Measurements from ENCODE around the gene IPMK. TPM values are rescaled to one million over a fixed set of nuclear protein-coding genes. Genes with fewer than 3 reads are reported as not detected.

IPMK gene
- total RNA-seq, result 10.3 and 11.0 TPM in 2 replicates

DNA sequence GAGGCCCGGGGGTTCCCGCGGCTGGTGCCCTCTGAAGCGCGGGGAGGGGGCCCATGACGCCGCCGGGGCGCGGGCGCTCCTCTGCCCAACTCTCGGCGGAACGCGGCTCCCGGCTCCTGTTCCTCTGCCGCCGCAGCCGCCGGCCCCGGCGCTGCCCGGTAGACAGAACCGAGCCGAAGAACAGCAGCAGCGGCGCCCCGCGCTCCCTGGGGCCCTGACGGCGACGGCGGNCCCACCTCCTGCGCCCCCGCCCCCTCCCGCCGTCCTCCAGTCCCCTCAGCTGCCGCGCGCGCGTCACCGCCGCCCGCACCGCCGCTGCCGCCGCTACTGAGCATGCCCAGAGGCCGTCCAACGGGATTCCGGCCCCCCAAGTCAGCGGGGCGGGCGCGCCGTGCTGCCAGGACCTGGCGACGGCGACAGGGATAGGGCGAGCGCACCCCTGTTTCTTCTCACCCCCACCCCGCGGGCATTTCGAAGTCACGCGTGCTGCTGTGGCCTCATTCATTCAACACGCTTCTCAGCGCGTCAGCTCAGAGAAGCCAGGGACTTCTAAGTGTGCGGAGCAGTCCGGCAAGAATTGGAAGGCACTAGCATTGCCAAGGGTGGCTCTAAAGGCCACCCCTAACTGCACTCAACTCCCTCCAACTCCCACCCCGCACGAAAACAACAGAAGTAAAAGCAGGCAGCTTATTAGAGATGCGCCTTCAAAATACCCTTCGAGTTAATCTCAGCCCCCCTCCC is at the start of gene IPMK:
IPMK (minus strand) TSS at position 182 of the 741 bp plus-strand sequence. CDS start 283 bp downstream, outside the sequence.
- DNase-seq (ENCODE audit: low read depth, low spot score), result no peak

DNA sequence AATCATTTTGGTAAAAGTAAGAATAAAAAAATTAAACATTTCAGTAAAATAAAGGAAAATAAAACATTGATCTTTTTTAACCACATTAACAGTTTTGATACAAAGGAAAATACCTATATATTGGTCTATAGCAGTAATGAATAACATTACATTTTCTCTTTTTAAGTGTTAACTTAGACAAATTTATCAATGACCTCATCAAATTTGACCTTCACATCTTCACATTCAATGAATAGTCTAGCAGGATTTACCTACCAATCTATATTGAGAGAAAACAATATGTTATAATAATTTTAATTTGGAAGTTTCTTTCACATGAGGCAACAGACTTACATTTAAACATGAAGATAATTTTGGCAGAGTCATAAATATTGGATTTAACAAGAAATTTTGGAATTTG is 49.2 kb upstream of the IPMK start:
- DNase-seq (ENCODE audit: low read depth, low spot score), result no peak

DNA sequence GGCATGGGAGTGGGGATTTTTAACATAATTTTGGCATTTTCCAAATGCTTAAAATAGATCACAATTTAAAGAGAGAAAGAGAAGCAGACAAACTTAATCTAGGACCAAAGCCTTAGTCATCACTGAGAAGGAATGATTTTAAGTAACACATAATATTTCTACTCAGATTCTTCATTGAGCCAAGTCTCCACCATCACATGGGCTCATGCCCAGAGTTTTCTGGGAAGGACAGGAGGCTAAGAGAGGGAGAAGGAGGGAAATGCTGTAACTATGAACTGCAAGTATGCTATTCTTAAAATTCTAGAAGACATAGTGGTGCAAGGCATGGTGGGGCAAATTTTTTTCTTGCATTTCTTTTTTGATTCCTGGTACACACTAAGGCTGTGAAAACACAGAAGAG is 43.3 kb upstream of the IPMK start:
- no peak for DNase-seq (ENCODE audit: low read depth, low spot score)

DNA sequence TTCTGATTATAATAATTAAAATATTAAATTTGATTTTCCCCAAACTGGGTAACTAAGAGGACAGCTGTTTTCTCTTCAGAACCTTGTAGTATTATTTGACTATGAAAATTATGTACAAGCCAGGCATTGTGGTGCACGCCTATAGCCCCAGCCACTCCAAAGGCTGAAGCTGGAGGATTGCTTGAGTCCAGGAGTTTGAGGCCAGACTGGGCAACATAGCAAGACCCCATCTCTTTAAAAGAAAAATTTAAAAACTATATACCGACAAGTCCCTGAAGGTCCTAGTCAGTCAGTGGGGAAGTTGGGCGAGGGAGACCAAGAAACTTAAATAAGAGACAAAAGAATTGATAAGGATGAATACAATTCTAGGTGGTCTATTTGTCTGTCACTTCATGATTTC is 40.0 kb upstream of the IPMK start:
- no peak for DNase-seq (ENCODE audit: low read depth, low spot score)

DNA sequence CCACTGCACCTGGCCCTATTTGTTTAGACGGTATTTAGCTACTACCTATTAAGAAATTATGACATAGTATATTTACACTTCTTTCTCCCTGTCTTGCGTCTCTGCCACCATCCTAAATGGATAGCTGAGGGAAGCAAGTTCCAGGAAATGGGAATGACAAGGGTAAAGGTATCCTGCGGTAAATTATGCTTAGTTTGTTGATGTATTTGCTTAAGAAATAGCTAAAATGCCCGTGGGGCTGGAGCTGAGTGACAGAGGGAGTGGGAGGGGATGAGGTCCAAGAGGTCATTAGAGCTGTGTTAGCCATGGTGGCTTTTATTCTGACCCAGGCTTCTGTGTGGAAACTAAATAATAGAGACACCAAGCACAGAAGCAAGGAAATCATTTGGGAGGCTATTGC is 38.1 kb upstream of the IPMK start:
- no peak for DNase-seq (ENCODE audit: low read depth, low spot score)

DNA sequence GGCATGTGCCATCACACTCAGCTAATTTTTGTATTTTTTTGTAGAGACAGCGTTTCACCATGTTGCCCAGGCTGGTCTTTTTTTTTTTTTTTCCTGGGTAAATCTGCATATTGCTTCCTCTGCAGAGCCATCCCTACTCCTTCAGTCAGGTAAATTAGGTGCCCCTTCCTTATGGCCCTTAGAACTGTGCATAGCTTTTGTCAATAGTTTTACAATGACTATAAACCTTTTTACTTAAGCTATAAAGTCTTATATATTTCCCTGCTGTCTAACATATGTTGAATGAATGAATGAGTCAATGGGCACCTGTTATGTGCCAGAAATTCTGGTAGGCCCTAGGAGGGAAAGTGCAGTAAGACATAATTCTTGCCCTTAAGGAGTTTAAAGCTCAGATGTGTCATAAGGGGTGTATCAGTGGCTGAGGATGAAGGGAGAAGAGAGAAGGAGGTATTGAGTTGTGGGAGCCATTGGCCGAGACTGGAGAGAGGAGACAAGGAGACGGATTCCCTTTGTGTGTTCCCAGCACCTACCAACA is 36.5 kb upstream of the IPMK start:
- DNase-seq (ENCODE audit: low read depth, low spot score), result no peak

DNA sequence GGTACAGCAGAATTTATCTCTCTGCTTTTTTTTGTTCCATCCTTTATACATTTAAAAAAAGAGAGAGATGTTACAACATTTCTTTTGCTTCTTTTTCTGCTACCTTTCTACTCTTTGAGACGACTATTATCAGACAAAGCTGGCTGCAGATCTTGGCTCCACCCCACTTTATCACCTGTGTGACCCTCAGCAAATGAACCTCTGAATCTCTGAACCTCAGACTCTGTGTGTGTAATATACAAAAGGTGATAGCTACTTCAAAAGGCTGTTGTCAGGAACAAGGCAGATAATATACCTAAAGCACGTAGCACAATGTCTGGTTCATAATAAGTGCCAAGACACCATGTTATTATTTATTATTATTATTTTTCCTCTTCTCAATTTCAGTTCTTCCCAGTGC is 34.6 kb upstream of the IPMK start:
- DNase-seq (ENCODE audit: low read depth, low spot score), result no peak

DNA sequence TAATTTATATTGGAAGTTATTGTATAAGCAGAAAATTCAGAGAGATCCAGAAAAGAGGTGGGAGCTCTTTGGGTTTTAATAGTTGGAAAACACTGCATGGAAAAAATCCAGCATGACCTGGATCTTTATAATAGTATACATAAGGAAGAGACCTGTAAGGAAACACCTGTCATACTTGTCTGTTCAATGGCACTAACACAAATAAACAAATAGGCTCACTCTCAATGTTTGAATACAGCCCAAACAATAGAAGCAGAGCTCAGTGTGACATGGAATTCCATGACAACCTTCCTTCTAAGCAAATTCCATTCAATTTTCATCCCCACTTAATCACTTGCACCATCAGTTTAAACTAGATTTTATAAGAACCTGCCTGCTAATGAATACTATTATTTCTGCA is 33.0 kb upstream of the IPMK start:
- no peak for DNase-seq (ENCODE audit: low read depth, low spot score)

DNA sequence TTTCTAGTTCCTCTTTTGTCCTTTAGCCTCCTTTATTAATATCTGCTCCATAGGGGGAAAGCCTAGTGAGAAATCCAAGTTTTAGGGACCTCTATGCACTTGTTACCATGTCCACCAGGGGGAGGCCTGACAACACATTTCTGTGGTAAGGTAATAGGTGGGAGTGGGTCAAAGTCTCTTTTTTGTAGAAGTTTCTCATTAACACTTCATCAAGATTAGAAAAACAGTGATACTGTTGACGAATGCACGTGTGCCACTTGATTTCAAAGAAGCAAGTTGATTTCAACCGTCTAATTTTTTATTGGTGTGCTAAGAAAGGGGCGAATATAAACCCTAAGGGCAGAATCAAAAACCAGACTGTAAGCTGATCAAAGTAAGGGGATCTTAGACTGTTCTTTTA is 31.9 kb upstream of the IPMK start:
- no peak for DNase-seq (ENCODE audit: low read depth, low spot score)

DNA sequence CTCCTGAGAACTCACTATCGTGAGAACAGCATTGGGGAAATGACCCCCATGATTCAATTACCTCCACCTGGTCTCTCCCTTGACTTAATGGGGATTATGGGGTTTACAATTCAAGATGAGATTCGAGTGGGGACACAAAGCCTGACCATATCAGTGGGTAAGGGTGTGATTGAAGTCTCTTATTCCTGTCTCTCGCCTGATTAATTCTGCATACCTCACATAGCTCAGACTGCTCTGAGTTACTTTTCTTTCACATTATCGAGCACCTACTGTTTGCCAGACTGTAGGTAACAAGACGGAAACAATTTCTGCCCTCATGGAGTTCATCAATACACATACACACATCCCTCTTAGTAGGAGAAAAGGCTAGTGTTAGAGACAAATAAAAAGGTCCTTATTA is 26.3 kb upstream of the IPMK start:
- no peak for DNase-seq (ENCODE audit: low read depth, low spot score)

DNA sequence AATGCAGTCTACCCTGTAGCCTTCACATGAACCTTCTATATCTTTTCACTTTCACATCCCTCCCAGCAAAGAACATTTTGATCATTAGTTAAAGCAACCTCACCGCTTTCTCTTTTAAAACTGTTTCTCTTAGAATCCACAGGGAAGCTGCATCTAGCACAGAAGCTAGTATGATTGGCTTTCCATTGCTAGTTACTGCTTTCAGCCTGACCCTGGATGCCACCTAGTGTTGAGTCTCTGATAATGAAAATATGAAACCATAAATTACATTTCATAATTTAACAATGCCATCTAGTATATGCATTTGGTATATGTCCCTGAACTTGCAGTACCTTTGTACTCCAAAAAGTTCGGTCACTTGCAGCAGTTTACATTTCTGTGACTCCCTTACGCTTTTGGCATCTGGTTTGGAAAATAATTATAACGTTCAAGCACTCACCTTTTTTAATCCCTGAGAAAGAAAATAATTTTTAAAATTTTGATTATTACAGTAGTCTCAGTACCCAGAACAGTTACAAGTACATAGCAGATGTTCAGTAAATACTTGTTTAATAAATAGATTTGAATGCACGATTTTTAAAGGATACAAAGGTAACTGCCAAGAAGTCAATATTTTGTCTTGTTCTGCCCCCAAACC is 24.0 kb upstream of the IPMK start:
- DNase-seq (ENCODE audit: low read depth, low spot score), result no peak

DNA sequence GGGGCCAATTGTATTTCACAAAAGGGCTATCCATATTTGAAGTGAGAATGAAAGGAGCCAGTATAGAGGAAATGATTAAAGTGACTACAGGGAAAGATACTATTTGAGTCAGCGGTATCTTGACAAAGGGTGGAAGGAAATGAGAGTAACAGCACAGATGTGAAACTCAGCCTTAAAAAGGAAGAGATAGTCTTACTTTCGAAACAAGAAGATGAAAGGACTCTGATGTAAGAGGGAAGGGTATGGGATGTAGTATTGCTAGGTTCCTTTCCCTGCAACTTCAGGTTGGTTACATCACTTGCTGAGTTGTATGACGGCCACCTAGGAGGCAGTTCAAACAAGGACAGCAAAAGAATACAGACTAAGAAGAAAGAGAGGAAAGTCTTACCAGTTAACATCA is 14.9 kb upstream of the IPMK start:
- peak; percentile 86 for DNase-seq (ENCODE audit: low read depth, low spot score)

DNA sequence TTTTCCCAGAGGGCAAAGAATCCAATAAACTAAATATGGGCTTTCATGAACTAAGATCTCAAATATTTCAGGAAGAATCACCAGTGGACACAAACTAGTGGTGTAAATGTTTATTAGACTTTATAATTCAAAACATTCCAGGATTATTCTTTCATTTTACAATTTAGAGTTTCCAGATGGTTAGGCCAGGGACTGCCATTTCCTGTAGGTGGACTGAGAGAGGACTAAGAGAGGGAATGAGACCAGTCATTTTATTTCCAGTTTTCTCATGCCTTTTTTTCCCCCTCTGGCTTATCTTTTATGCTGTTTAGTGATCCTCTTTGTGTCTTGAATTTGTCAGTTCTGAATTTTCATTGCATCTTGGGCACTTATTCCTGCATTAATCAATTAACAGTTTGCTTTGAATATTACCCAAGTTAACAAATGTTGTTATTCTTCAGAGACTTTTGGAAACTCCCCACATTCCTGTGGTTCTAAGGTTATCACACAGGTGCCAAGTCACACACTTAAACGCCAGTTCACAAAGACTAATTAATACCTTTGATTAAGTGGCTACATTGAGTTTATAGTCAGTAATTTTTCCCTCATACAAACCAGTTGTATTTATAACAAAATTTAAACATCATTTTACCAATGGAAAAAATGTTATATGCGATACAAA is 13.5 kb upstream of the IPMK start:
- DNase-seq (ENCODE audit: low read depth, low spot score), result no peak

DNA sequence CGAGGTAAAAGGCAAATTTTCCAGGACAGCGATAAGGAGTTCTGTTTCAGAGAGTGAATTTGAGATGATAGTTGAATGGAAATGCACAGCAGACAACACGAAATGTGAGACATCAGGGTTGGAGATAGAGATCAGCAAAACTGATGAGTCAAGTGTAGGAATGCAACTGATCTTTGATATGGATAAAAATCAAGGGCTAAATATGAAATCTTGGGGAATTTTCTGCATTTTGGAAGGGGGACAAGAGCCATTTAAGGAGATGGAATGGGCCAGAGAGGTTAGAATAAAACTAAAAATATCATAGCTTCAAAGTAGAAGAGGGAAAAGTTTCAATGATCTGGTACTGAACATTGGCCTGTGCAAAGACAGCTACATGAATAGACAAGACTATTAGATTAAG is 12.8 kb upstream of the IPMK start:
- no peak for DNase-seq (ENCODE audit: low read depth, low spot score)

DNA sequence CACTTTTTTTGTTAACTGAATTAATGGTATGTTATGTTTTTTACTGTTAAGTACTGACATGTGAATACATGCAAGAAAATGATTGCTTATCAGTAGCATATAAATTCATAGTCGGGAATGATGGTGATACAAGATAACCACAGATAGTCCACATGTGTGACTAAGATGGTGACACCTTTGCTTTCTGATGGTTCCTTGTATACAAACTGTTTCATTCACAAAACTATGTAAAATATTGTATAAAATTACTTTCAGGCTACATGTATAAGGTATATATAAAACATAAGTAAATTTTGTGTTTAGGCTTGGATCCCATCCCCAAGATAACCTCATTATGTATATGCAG is 11.2 kb upstream of the IPMK start:
- DNase-seq (ENCODE audit: low read depth, low spot score), result no peak

DNA sequence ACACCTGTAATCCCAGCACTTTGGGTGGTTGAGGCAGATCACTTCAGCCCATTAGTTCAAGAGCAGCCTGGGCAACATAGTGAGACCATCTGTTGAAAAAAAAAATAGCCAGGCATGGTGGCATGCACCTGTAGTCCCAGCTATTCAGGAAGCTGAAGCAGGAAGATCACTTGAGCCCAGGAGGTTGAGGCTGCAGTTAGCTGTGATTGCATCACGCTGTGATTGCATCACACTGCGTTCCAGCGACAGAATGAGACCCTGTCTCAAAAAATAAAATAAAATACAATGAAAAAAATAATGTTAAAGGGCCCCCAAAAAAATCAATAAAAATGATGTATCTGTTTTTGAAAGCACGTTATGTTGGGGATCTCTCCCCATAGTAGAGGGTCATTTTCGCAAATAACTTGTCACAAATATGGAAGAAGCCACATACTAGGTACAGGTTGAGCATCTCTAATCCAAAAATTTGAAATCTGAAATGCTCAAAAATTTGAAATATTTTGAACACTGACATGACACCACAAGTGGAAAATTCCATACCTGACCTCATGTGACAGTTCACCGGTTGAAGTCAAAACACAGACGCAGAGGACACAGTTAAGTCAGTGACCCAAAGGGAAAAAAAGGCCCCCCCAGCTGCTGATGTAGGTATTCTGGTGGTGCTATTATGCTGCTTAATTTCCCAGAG is 10.7 kb upstream of the IPMK start:
- DNase-seq (ENCODE audit: low read depth, low spot score), result no peak

DNA sequence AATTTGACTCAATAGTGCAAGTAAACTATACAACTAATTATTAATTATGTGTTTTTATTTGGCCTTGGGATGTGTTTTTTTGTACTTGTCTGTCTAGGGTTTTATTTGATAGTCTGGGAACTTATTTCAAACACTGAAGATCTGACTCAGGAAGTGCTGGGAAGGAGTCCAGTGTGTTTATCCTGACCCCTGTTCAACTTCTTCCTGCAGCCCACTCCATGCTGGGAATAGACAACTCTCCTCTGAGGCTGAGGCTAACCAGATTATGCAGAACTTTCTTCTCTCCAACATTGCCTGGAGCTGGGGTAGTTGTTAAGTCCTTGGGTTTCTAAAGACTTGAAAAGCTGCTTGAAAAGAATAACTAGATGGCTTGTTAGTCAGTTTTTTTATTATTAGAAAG is 8.2 kb upstream of the IPMK start:
- no peak for DNase-seq (ENCODE audit: low read depth, low spot score)

DNA sequence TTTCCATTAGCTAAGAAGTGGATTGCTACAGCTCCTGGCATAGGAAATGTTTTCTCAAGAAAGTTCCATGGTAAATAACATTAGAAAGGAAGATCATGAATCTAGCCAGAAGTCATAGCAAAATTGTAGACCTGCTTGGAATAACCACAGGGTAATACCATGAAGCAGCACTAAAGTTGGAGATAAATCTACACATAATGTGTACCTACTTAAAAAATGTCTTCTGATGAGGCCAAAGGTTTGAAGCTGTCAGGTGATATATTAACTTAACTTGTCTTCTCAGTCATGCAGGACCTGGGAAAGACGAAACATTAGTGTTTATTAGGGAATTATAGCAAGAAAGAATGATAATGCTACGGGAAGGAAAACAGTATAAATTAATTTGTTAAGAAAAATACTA is 7.6 kb upstream of the IPMK start:
- DNase-seq (ENCODE audit: low read depth, low spot score), result no peak

DNA sequence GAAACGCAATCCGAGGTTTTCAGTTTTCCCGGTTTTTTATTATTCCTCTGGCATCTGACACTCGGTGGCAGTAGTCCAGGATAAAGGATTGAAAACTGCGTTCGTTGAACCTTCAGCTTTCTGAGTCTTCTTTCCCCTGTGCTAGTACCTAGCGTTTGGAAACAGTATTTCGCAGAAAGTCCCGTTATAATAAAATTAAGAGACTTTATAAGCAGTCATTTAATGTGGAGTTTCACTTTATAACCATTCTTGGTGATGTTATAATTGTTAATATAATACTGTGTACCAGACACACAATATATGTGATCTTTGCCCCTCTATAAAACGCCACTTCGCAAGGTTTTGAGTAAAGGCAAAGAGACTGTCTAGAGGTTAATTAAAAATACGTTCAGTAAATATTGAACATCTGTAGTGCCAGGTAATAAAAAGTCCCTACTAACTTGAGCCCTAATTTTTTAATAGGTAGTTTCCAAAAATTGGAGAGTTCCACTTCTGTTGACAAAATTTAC is 2.1 kb upstream of the IPMK start:
- no peak for DNase-seq (ENCODE audit: low read depth, low spot score)

DNA sequence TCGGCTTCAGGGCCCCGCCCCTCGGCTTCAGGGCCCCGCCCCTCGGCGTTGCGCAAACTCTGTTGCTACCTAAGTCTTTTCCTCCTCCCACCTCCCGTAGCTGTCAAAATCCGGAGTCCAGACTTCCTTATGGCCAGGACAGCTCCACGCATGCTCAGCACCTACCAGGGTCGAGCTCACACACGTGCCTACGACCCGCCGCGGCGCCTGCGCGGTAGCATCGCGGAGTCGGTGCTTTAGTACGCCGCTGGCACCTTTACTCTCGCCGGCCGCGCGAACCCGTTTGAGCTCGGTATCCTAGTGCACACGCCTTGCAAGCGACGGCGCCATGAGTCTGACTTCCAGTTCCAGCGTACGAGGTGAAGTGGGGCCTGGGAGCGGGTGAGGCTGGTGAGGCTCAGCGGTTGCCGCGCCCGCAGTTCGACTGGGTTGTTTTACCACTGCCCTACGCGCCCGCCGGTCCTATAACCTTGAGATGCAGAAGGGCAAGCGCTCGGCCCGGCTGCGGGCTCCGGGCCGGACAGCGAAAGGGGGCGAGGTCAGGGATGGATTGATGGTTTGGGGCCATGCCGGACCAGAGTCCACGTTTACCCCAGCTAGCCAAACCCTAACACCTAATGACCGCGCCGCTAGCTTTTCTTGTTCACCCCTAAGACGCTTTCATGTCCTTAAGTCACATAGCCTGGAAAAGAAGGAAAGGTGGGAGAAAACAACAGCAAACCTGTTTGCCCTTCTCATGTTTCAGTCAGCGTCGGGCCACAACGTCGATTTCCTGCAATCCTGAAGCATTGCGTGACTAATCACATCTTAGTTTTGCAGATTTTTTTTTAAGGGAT is 1.5 kb upstream of the IPMK start, which contains the start of gene CISD1:
CISD1 (plus strand) TSS at position 217 of the 836 bp plus-strand sequence; CDS start at position 329, 112 bp downstream.
- DNase-seq (ENCODE audit: low read depth, low spot score), result peak; percentile 99

DNA sequence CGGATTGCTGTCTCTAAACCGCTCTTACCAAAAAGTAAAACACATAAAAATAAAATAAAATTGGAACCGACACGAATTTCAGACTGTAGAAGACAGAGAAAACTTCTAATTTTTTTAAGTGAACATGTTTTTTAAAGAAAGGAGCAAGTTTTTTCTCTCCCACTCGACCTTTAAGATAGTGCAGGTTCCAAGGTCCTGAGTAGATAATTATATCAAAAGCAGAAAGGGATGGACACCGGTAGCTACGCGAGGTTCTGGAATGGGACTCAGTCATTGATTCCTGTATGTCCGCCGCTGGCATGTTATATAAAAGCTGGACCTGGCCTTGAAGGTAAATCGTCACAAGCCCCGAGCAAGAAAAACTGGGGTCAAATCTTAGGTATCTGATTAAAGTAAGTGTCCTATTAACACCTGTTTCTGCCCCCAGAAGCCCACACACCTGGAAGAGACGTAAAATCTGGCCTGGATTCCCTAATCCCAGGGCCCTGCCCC is 806 bp upstream of the IPMK start:
- DNase-seq (ENCODE audit: low read depth, low spot score), result no peak

All from pulmonary artery endothelial cell (primary cell).